KMS-11 (cell line): Measurements from ENCODE around the gene GOSR2.

Experiments
- H2AFZ ChIP-seq: fragments of 200-600 bp; sonication (generic); 2 replicates; pipeline ENCODE4 v1.6.1; 2016; ENCODE audit warnings: antibody characterized with exemption, mixed run types, low read depth
- H3K27ac ChIP-seq: fragments of 200-600 bp; sonication (generic); 2 replicates; pipeline ENCODE4 v1.6.1; 2016; ENCODE audit warnings: mild to moderate bottlenecking, mixed run types
- H3K27me3 ChIP-seq: fragments of 200-600 bp; sonication (generic); 2 replicates; pipeline ENCODE4 v1.6.1; 2017; ENCODE audit warnings: mild to moderate bottlenecking, low read depth, mixed run types, moderate library complexity; ENCODE audit not compliant: insufficient read depth
- H3K36me3 ChIP-seq: fragments of 200-600 bp; sonication (generic); 2 replicates; pipeline ENCODE4 v1.6.1; 2017; ENCODE audit warnings: mild to moderate bottlenecking, mixed run types; ENCODE audit not compliant: insufficient read depth
- H3K4me1 ChIP-seq: fragments of 200-600 bp; sonication (generic); 2 replicates; pipeline ENCODE4 v1.6.1; 2016; ENCODE audit warnings: mild to moderate bottlenecking, low read depth, mixed run types; ENCODE audit not compliant: poor library complexity, severe bottlenecking
- H3K4me2 ChIP-seq: fragments of 200-600 bp; sonication (generic); 2 replicates; pipeline ENCODE4 v1.7.0; 2016; ENCODE audit warnings: mild to moderate bottlenecking, mixed run types
- H3K4me3 ChIP-seq: fragments of 200-600 bp; sonication (generic); IDR thresholded peaks from 2 replicates; pipeline ENCODE4 v1.6.1; 2017; ENCODE audit warnings: low read depth, low read length, mixed read lengths; ENCODE audit not compliant: insufficient read depth
- H3K79me2 ChIP-seq: fragments of 200-600 bp; sonication (generic); 2 replicates; pipeline ENCODE4 v1.6.1; 2016; ENCODE audit warnings: low read depth, mixed run types; ENCODE audit not compliant: insufficient read depth
- H3K9ac ChIP-seq: fragments of 200-600 bp; sonication (generic); 2 replicates; pipeline ENCODE4 v1.6.1; 2016; ENCODE audit warnings: mild to moderate bottlenecking, mixed run types
- H4K20me1 ChIP-seq: fragments of 200-600 bp; sonication (generic); 2 replicates; pipeline ENCODE4 v1.6.1; 2016; ENCODE audit warnings: mild to moderate bottlenecking, mixed run types; ENCODE audit not compliant: insufficient read depth
- TF ChIP-seq, protein P1 (sequence below): fragments of 200-600 bp; sonication (generic); conservative IDR thresholded peaks from 2 replicates; pipeline ENCODE4 v1.6.1; 2017; ENCODE audit warnings: low read depth, mild to moderate bottlenecking, antibody characterized with exemption, low read length, moderate library complexity, mixed read lengths

GOSR2 gene

DNA sequence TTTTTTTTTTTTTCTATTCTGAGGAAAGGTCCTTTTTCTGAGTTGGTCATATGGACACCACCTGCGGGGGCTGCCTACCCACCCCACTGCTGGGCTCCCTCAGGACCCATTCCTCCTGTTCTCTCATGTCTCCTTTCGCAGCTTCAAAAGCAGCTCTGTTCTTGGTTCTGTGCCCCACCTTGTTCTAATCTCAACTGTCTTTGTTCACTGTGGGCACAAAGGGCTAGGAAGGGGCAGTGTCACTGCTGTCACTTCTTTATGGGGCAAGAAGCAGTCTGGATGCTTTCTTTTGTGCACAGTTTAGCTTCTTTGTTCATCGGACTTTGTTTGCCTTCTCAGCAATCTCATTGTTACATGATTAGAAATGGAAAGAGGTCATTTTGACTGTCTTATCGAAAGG is 7.1 kb downstream of the GOSR2 start:
- Histone ChIP-seq H3K4me2 (no peak overlapping the region; the same call in 1 of the 2 replicates), H3K4me1 (peaks cover 83% of the 10 kb centered on the region), H4K20me1 (no peaks in the 10 kb centered on the region; the same call in 1 of the 2 replicates), H3K4me3 (no peak overlapping the region), H3K27me3 (no peaks in the 10 kb centered on the region), H2AFZ (no peak overlapping the region), H3K36me3 (peaks cover 12% of the 10 kb centered on the region; the same call in 1 of the 2 replicates), H3K27ac (no peak overlapping the region), H3K9ac (no peak overlapping the region), H3K79me2 (peaks cover 59% of the 10 kb centered on the region)
- TF ChIP-seq, protein P1, sequence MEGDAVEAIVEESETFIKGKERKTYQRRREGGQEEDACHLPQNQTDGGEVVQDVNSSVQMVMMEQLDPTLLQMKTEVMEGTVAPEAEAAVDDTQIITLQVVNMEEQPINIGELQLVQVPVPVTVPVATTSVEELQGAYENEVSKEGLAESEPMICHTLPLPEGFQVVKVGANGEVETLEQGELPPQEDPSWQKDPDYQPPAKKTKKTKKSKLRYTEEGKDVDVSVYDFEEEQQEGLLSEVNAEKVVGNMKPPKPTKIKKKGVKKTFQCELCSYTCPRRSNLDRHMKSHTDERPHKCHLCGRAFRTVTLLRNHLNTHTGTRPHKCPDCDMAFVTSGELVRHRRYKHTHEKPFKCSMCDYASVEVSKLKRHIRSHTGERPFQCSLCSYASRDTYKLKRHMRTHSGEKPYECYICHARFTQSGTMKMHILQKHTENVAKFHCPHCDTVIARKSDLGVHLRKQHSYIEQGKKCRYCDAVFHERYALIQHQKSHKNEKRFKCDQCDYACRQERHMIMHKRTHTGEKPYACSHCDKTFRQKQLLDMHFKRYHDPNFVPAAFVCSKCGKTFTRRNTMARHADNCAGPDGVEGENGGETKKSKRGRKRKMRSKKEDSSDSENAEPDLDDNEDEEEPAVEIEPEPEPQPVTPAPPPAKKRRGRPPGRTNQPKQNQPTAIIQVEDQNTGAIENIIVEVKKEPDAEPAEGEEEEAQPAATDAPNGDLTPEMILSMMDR: no peak

DNA sequence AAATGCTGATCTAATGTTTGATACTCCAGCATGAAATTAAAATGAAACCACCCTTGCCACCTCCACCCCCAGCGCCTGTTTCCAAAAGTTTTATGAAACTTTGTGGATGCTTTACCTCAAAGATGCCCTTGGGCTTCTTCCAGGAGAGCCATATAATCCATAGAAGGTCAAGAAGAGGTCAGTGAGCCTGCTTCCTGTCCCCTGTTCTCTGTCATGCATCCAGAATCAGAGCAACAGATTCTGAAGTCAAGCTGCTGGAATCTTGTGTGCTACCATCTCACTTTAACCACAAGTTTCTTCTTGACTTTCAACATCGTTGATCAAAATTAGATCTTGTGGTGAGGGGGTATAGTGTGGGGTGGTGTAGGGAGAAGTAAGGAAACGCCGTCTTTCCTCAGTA is 8.6 kb downstream of the GOSR2 start:
- peaks cover 15% of the 10 kb centered on the region; the same call in 1 of the 2 replicates for H3K36me3 ChIP-seq

DNA sequence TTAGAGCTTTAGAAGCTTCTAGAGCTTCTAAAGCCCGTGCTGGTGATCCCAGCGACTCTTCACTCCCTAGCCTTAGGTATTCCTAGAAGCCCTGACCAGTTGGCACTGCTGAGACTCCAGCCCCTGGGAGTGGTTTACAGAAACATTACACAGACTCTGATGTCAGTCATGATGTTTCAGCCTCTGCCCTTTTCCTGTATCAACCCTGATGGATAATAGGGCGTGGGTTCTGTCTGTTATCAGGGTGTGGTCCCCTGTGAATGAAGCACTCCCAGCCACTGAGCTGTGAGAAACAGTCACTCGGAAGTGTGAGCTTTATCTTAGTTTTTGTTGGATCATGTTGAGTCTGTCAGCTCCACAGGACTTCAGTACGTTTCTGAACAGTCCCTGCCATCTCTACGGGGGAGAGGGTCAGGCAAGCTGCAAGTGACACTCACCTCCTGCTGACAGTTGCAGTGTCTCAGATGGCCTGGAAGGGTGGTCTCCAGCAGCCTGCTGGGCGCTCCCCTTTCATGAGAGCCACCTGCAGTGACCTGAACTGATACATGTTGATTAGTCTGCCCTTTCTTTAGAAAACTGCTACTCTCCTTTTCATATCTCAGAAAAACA is 12.8 kb downstream of the GOSR2 start:
- Histone ChIP-seq H3K79me2 (peaks cover 5% of the 10 kb centered on the region; the same call in 1 of the 2 replicates), H3K9ac (no peak overlapping the region), H3K4me2 (no peak overlapping the region), H4K20me1 (no peaks in the 10 kb centered on the region), H3K4me3 (no peak overlapping the region), H3K27ac (no peak overlapping the region), H3K36me3 (peaks cover 21% of the 10 kb centered on the region; the same call in 1 of the 2 replicates), H2AFZ (no peak overlapping the region), H3K27me3 (no peaks in the 10 kb centered on the region), H3K4me1 (peaks cover 40% of the 10 kb centered on the region)
- TF ChIP-seq, protein P1: no peak

More for the DNA sequence above, 8.6 kb downstream of the GOSR2 start:
- Histone ChIP-seq H3K4me2 (no peak overlapping the region; the same call in 1 of the 2 replicates), H3K79me2 (peaks cover 44% of the 10 kb centered on the region), H3K9ac (no peak overlapping the region), H3K27me3 (no peaks in the 10 kb centered on the region), H3K27ac (no peak overlapping the region; the same call in 1 of the 2 replicates), H4K20me1 (no peaks in the 10 kb centered on the region; the same call in 1 of the 2 replicates), H2AFZ (no peak overlapping the region), H3K4me1 (peaks cover 67% of the 10 kb centered on the region), H3K4me3 (no peak overlapping the region)
- TF ChIP-seq, protein P1: no peak

DNA sequence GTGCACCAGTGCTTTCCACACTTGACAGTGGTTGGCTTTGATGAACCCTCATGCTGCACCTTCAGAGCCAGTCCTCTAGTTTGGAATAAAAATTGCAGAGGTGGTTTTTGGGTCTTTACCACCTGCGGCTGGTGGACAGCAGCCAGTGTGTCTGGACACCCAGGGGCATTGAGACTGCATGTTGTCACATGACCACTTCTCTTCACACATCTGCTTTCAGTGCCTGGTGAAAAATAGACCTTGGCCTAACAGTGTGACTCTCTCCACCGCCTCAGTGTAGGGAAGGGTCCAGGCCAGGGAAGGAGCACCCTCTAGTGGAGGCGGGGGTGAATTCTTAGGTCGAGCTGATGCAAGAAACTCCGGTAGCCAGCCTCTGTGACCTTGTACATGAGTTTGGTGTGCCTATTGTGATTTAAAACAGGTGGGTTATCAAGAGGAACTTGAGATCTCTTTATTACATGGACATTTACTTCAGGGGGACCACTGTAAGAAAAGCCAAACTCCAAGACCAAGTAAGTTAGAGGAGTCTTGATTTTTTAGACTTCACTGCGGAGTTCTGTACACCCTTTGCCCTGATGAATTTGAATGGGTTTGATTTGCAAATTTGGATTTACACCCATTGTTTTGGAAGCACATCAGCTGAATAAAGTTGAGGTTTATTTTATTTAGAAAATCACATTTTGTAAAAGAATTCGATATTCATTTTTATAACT is 17.9 kb downstream of the GOSR2 start:
- TF ChIP-seq, protein P1: peak; percentile 75
- Histone ChIP-seq H3K4me3 (no peak overlapping the region), H4K20me1 (no peaks in the 10 kb centered on the region), H3K79me2 (no peaks in the 10 kb centered on the region), H3K4me2 (no peak overlapping the region), H3K9ac (no peak overlapping the region), H3K27ac (no peak overlapping the region; the same call in 1 of the 2 replicates), H3K27me3 (no peaks in the 10 kb centered on the region), H3K36me3 (peaks cover 9% of the 10 kb centered on the region; the same call in 1 of the 2 replicates), H3K4me1 (peaks cover 19% of the 10 kb centered on the region), H2AFZ (no peak overlapping the region)
